GM23248 (cell line): ENCODE results near the gene OTOP1.

ENCODE experiments used
- EZH2 ChIP-seq: fragments of 200-600 bp; sonication (generic); IDR thresholded peaks from 2 replicates; pipeline ENCODE4 v1.6.1; 2018; ENCODE audit warnings: antibody characterized with exemption, mild to moderate bottlenecking; ENCODE audit not compliant: insufficient read depth, poor library complexity, severe bottlenecking
- EZH2phosphoT487 ChIP-seq: fragments of 200-600 bp; sonication (generic); IDR thresholded peaks from 2 replicates; pipeline ENCODE4 v1.6.1; 2018; ENCODE audit warnings: antibody characterized with exemption, moderate library complexity, mild to moderate bottlenecking, low read depth; ENCODE audit not compliant: insufficient read depth

DNA sequence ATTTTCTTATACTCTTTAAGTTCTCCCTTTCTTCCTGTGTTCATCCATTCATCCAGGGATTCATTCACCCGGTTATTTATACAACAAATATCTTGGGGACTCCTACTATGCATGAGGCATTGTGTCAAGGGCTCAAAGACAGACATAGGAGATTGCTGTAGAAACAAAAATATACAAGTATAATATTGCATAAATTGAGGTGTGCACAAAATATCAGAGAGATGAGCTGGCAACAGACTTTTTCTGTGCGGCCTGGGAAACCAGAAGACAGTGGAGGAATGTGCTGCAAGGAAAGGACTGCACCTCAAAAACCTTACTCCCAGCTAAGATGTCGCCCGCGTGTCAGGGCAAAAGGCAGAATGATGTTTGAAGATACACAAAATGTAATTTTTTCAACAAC lies 9.6 kb downstream of the OTOP1 start:
- no peak for TF ChIP-seq EZH2
- TF ChIP-seq EZH2phosphoT487, result no peak
